ENCODE results near the gene MIXL1. TPM values are rescaled to one million over a fixed set of nuclear protein-coding genes. Genes with fewer than 3 reads are reported as not detected.
"Not testable (repeated sequence)": the region's sequence is repeated elsewhere in the genome, so short reads cannot be mapped to it uniquely, and the experiment has no call there.

The MIXL1 gene
- total and polyA plus RNA-seq, 2 experiments from 2014 or later, result 0.97 to 1.0 TPM

DNA sequence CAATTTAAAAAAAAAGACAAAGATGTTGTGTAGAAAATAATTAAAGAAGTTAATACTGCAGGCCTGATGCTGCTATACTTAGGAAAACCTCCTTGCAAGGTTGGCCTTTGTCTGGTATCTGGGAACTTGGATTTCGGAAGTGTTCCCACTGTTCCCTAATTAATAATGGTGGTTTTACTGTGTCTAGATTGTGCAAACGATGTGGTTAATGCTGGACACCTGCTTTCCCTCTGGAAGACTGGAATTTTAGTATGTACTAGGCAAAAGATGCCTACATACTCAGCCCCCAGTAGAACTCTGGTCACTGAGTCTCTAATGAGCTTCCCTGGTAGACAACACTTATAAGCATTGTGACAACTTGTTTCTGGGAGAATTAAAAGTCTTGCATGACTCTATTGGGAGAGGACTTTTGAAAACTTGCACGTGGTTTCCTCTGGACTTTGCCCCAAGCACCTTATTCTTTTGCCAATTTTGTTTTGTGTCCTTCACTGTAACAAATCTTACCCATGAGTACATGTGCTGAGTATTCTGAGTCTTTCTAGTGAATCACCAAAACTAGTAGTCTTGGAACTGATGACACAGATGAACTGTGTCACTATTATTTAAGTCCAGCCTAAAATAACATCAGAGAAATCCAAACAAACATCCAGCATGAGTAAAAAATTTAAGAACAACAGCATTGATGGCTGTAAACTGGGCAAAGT, 45.1 kb downstream of the MIXL1 start:
- H3K79me2 ChIP-seq (replicated peaks; ENCODE audit: insufficient read depth), result no peaks in the 10 kb centered on the region; the same call in 1 of the 2 replicates
- no peak for ATAC-seq
- Mint-ChIP-seq H3K4me3 (no peak overlapping the region), H3K36me3 (ENCODE audit: low read depth) (peaks cover 18% of the 10 kb centered on the region), H3K27me3 (ENCODE audit: insufficient read depth, low read depth, poor library complexity) (no peaks in the 10 kb centered on the region), H3K9me3 (no peaks in the 10 kb centered on the region), H3K27ac (no peak overlapping the region), H3K4me1 (peaks cover 2% of the 10 kb centered on the region; the same call in 2 of the 3 replicates)
- H3K4me1 ChIP-seq (ENCODE audit: insufficient read depth), result no peaks in the 10 kb centered on the region
- H3F3A ChIP-seq (replicated peaks; ENCODE audit: low read depth), result no peaks in the 10 kb centered on the region
- H3K36me3 ChIP-seq (ENCODE audit: insufficient read depth), result peaks cover 2% of the 10 kb centered on the region
- no peak overlapping the region for H3K4me3 ChIP-seq
- no peaks in the 10 kb centered on the region for H4K20me1 ChIP-seq (replicated peaks; ENCODE audit: insufficient read depth)
- TF ChIP-seq, protein P1, sequence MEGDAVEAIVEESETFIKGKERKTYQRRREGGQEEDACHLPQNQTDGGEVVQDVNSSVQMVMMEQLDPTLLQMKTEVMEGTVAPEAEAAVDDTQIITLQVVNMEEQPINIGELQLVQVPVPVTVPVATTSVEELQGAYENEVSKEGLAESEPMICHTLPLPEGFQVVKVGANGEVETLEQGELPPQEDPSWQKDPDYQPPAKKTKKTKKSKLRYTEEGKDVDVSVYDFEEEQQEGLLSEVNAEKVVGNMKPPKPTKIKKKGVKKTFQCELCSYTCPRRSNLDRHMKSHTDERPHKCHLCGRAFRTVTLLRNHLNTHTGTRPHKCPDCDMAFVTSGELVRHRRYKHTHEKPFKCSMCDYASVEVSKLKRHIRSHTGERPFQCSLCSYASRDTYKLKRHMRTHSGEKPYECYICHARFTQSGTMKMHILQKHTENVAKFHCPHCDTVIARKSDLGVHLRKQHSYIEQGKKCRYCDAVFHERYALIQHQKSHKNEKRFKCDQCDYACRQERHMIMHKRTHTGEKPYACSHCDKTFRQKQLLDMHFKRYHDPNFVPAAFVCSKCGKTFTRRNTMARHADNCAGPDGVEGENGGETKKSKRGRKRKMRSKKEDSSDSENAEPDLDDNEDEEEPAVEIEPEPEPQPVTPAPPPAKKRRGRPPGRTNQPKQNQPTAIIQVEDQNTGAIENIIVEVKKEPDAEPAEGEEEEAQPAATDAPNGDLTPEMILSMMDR (conservative IDR thresholded peaks at IDR 0.05; ENCODE audit: low read depth in 2 of 2), result no peak
- TF ChIP-seq CREB1 (CRISPR knock-in tag; IDR thresholded peaks at IDR 0.05; ENCODE audit: low read depth) (no peak), ZNF114 (CRISPR knock-in tag; IDR thresholded peaks at IDR 0.05) (no peak), POLR2AphosphoS5 (IDR thresholded peaks at IDR 0.05; ENCODE audit: low read depth) (no peak), ZNF331 (CRISPR knock-in tag; IDR thresholded peaks at IDR 0.05; ENCODE audit: low read depth) (no peak)
- TF ChIP-seq, protein P2, sequence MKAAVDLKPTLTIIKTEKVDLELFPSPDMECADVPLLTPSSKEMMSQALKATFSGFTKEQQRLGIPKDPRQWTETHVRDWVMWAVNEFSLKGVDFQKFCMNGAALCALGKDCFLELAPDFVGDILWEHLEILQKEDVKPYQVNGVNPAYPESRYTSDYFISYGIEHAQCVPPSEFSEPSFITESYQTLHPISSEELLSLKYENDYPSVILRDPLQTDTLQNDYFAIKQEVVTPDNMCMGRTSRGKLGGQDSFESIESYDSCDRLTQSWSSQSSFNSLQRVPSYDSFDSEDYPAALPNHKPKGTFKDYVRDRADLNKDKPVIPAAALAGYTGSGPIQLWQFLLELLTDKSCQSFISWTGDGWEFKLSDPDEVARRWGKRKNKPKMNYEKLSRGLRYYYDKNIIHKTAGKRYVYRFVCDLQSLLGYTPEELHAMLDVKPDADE (IDR thresholded peaks at IDR 0.05), result no peak
- no peak overlapping the region for H2AFZ ChIP-seq
- DNase-seq (ENCODE audit: low spot score), result no peak
- no peaks in the 10 kb centered on the region for H3K9me2 ChIP-seq (ENCODE audit: insufficient read depth)
- H3K27ac ChIP-seq (ENCODE audit: low read depth), result no peak overlapping the region
- H3K27me3 ChIP-seq (ENCODE audit: insufficient read depth), result no peaks in the 10 kb centered on the region
- H3K4me2 ChIP-seq, result no peak overlapping the region

DNA sequence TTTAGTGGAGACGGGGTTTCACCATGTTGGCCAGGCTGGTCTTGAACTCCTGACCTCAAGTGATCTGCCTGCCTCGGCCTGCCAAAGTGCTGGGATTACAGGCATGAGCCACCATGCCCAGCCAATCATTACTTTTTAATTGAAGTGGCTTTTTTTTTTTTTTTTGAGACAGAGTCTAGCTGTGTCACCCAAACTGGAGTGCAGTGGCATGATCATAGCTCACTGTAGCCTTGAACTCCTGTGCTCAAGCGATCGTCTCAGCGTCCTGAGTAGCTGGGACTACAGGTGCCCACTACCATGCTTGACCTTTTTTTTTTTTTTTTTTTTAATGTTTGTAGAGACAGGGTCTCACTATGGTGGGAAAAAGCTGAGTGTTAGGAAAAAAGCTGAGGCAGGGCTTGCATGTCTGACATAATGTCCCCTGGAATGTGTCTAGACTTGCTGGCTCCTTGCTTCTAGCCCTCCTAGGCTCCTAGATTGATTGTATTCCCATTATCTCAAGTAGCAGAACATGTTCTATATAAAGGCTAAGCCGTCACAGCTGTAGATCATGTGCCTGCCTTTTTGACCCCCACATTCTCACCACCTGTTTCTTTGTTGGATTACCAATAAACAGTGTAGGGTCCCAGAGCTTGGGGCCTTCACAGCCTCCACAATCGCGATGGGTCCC, 48.9 kb downstream of the MIXL1 start:
- H3K36me3 Mint-ChIP-seq (ENCODE audit: low read depth), result peaks cover 26% of the 10 kb centered on the region
- H3K4me1 Mint-ChIP-seq; H3K9me3 Mint-ChIP-seq; H3K27ac ChIP-seq (ENCODE audit: low read depth); H3F3A ChIP-seq (replicated peaks; ENCODE audit: low read depth); H3K4me1 ChIP-seq (ENCODE audit: insufficient read depth); ATAC-seq; DNase-seq (ENCODE audit: low spot score); H4K20me1 ChIP-seq (replicated peaks; ENCODE audit: insufficient read depth); H3K79me2 ChIP-seq (replicated peaks; ENCODE audit: insufficient read depth); H3K4me3 Mint-ChIP-seq; H3K4me2 ChIP-seq; H3K4me3 ChIP-seq; H3K27me3 Mint-ChIP-seq (ENCODE audit: insufficient read depth, low read depth, poor library complexity); H3K36me3 ChIP-seq (ENCODE audit: insufficient read depth); H3K9me2 ChIP-seq (ENCODE audit: insufficient read depth); H2AFZ ChIP-seq; H3K27me3 ChIP-seq (ENCODE audit: insufficient read depth): not testable (repeated sequence)
- peak overlapping the region; percentile 76 for H3K27ac Mint-ChIP-seq

Data from GM23338 (cell line).